K562 (cell line): ENCODE data around the gene PTCH1. TPM values are rescaled to one million over a fixed set of nuclear protein-coding genes. Genes with fewer than 3 reads are reported as not detected.

Experiments
- CREM ChIP-seq: IDR thresholded peaks from 2 replicates; pipeline ENCODE4 v1.6.1; 2014; ENCODE audit warnings: antibody characterized with exemption, low read depth
- DPF2 ChIP-seq: fragments of 450-650 bp; IDR thresholded peaks from 2 replicates; pipeline ENCODE4 v1.6.1; 2016
- ETV6 ChIP-seq, 3 experiments: fragments of 150-350 bp in 1 of 3; sonication (generic) in 1 of 3; formaldehyde crosslinking in 1 of 3; IDR thresholded peaks; 2 replicates each; pipeline versions ENCODE4 v1.6.1 to v1.8.0; 2014 to 2022; ENCODE audit warnings: borderline replicate concordance in 2 of 3, low read depth in 2 of 3, antibody characterized with exemption in 1 of 3, low read length in 1 of 3, mild to moderate bottlenecking in 1 of 3, missing genetic modification reagents in 1 of 3
- FOXA1 ChIP-seq: fragments of 450-650 bp; IDR thresholded peaks from 2 replicates; pipeline ENCODE4 v1.6.1; 2016; ENCODE audit warnings: mild to moderate bottlenecking, borderline replicate concordance
- KAT8 ChIP-seq: fragments of 450-650 bp; IDR thresholded peaks from 2 replicates; pipeline ENCODE4 v1.6.1; 2016; ENCODE audit warnings: low read depth, mild to moderate bottlenecking
- NCOA1 ChIP-seq: fragments of 450-650 bp; IDR thresholded peaks from 2 replicates; pipeline ENCODE4 v1.6.1; 2016; ENCODE audit warnings: low read depth
- NCOA2 ChIP-seq, 2 experiments: fragments of 450-650 bp; IDR thresholded peaks; 2 replicates each; pipeline ENCODE4 v1.6.1; 2018; ENCODE audit warnings: mild to moderate bottlenecking in 2 of 2, moderate library complexity in 1 of 2; ENCODE audit not compliant: partially characterized antibody in 2 of 2
- NFIC ChIP-seq: fragments of 450-650 bp; IDR thresholded peaks from 2 replicates; pipeline ENCODE4 v1.6.1; 2017; ENCODE audit warnings: mild to moderate bottlenecking, inconsistent platforms
- OTX1 ChIP-seq: fragments of 450-650 bp; formaldehyde crosslinking; IDR thresholded peaks from 2 replicates; pipeline ENCODE4 v1.4.0; 2022; ENCODE audit warnings: mild to moderate bottlenecking
- PCBP1 ChIP-seq: fragments of 200-400 bp; formaldehyde crosslinking; IDR thresholded peaks from 2 replicates; pipeline ENCODE4 v1.6.1; 2018; ENCODE audit warnings: mild to moderate bottlenecking, low read depth, low read length; ENCODE audit not compliant: poor library complexity, severe bottlenecking
- SETDB1 ChIP-seq: IDR thresholded peaks from one replicate; pipeline ENCODE4 v1.6.1; 2012; ENCODE audit warnings: low read length, control low read depth, inconsistent platforms
- ZC3H4 ChIP-seq: sonication (generic); formaldehyde crosslinking; IDR thresholded peaks from 2 replicates; pipeline ENCODE4 v1.9.0; 2021; ENCODE audit warnings: missing genetic modification reagents, borderline replicate concordance
- ZFP1 ChIP-seq: fragments of 450-650 bp; formaldehyde crosslinking; IDR thresholded peaks from 2 replicates; pipeline ENCODE4 v1.4.0; 2020; ENCODE audit warnings: mild to moderate bottlenecking, mixed read lengths
- ZNF347 ChIP-seq: fragments of 450-650 bp; formaldehyde crosslinking; IDR thresholded peaks from 2 replicates; pipeline ENCODE4 v1.4.0; 2020; ENCODE audit warnings: low read depth, mild to moderate bottlenecking, moderate library complexity
- ZNF699 ChIP-seq: fragments of 250-450 bp; sonication (Bioruptor Pico); IDR thresholded peaks from 2 replicates; pipeline ENCODE4 v1.8.0; 2021; ENCODE audit warnings: mild to moderate bottlenecking, moderate library complexity; ENCODE audit not compliant: insufficient replicate concordance
- ZNF785 ChIP-seq: fragments of 250-450 bp; sonication (Bioruptor Pico); IDR thresholded peaks from 2 replicates; pipeline ENCODE4 v1.4.0; 2020; ENCODE audit warnings: mild to moderate bottlenecking
- ZNF830 ChIP-seq: fragments of 250-450 bp; sonication (Bioruptor Pico); IDR thresholded peaks from 2 replicates; pipeline ENCODE4 v1.5.0; 2021; ENCODE audit warnings: mild to moderate bottlenecking
- polyA plus RNA-seq, 8 experiments: library from polyadenylated mRNA; depleted of rRNA in 4 of 8; stranded (reverse) in 5 of 8; unstranded in 3 of 8; fragments of >200 nt; fragmentation: Nextera tagmentation in 2 of 8; fragmentation: Illumina TruSeq in 1 of 8; extraction: Ambion mirVana in 2 of 8; extraction: Trizol in 1 of 8; gene quantifications; 2 replicates each; pipeline versions ENCODE4 v1.2.1 to v1.2.3, GENCODE V29; 2011 to 2014; ENCODE audit warnings: inconsistent platforms in 1 of 8, missing spikeins in 1 of 8
- total RNA-seq, 7 experiments: library from RNA; depleted of rRNA in 6 of 7; stranded (reverse); fragments of >200 nt in 6 of 7; fragmentation: Illumina TruSeq in 2 of 7; extraction: Trizol in 2 of 7; gene quantifications; 2 replicates each; pipeline versions ENCODE4 v1.2.1 to v1.2.3, GENCODE V29; 2011 to 2021; ENCODE audit warnings: low replicate concordance in 1 of 7
- TF ChIP-seq, protein P1 (sequence below): fragments of 250-450 bp; sonication (Bioruptor Pico); IDR thresholded peaks from 2 replicates; pipeline ENCODE4 v1.5.0; 2021
- TF ChIP-seq, protein P2 (sequence below): fragments of 450-650 bp; formaldehyde crosslinking; IDR thresholded peaks from 2 replicates; pipeline ENCODE4 v1.4.0; 2022; ENCODE audit warnings: missing genetic modification characterization
- TF ChIP-seq, protein P3 (sequence below): fragments of 250-450 bp; sonication (Bioruptor Pico); IDR thresholded peaks from 2 replicates; pipeline ENCODE4 v1.8.0; 2021; ENCODE audit warnings: moderate library complexity, mild to moderate bottlenecking, inconsistent platforms
- TF ChIP-seq, protein P4 (sequence below): sonication (generic); formaldehyde crosslinking; IDR thresholded peaks from 2 replicates; pipeline ENCODE4 v1.8.0; 2022; ENCODE audit warnings: missing genetic modification reagents, mild to moderate bottlenecking, moderate library complexity, borderline replicate concordance
- TF ChIP-seq, protein P5 (sequence below), 2 experiments: fragments of 450-650 bp; conservative IDR thresholded peaks; 2 replicates each; pipeline ENCODE4 v1.6.1; 2017; ENCODE audit warnings: mild to moderate bottlenecking in 2 of 2, moderate library complexity in 2 of 2

The PTCH1 gene
- total and polyA plus RNA-seq, 9 of the 15 experiments (the other 6 are each of a cell fraction or from before 2014, with no cell fraction given): 0.70 to 9.9 (median 3.8) TPM

DNA sequence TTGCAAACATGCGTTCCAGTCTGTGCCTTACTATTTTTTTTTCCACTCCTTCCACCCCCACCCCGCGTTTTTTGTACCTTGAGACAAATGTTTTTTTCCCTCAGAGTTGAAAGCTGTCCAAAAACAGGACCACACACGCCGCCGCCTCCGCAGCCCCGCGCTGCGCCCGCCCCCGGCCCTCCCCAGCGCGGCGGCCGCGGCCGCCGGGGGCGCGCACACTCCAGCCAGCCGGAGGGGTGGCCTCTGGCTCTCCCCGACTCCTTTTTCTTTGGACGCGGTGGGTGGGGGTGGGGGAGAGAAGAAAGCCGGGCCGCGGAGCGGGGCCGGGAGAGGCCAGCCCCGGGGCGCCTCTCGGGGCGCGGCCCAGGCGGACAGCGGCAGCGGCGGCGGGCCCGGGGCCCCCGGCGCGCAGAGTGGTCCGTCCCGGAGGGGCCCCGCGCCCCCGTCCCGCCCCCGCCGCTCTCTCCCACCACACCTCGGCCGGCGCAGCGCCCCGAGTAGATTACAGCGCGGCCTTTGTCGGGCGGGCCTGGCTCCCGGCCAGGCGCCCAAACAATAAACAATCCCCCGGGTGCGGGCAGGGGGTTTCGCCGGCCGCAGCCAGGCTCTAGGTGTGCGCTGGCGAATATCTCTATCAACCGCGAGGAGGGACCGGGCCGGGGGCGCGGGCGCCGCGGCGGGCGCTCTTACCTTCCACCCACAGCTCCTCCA, 10.9 kb downstream of the PTCH1 start (continued):
- TF ChIP-seq SETDB1 (no peak), ZNF347 (CRISPR knock-in tag) (no peak), NCOA2 (IDR thresholded peaks at IDR 0.05; ENCODE audit: partially characterized antibody in 2 of 2) (no peak), ZFP1 (CRISPR knock-in tag) (no peak), FOXA1 (no peak), ZNF699 (no peak), CREM (0 out of 2 replicates have a peak, but pooled peaks have one; percentile 21), NCOA1 (no peak), ZNF785 (CRISPR knock-in tag) (no peak), KAT8 (no peak), ETV6 (IDR thresholded peaks at IDR 0.05; ENCODE audit: borderline replicate concordance in 1 of 2, low read depth in 2 of 2, low read length in 1 of 2) (no peak), ETV6 (CRISPR knock-in tag; IDR thresholded peaks at IDR 0.05; ENCODE audit: borderline replicate concordance) (no peak), ZC3H4 (CRISPR knock-in tag) (no peak), ZNF830 (no peak), PCBP1 (peak; percentile 69), OTX1 (CRISPR knock-in tag) (no peak), NFIC (peak; percentile 95), DPF2 (no peak; the same call in 1 of the 2 replicates)
- TF ChIP-seq, protein P1, sequence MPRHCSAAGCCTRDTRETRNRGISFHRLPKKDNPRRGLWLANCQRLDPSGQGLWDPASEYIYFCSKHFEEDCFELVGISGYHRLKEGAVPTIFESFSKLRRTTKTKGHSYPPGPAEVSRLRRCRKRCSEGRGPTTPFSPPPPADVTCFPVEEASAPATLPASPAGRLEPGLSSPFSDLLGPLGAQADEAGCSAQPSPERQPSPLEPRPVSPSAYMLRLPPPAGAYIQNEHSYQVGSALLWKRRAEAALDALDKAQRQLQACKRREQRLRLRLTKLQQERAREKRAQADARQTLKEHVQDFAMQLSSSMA (CRISPR knock-in tag): no peak
- TF ChIP-seq, protein P2, sequence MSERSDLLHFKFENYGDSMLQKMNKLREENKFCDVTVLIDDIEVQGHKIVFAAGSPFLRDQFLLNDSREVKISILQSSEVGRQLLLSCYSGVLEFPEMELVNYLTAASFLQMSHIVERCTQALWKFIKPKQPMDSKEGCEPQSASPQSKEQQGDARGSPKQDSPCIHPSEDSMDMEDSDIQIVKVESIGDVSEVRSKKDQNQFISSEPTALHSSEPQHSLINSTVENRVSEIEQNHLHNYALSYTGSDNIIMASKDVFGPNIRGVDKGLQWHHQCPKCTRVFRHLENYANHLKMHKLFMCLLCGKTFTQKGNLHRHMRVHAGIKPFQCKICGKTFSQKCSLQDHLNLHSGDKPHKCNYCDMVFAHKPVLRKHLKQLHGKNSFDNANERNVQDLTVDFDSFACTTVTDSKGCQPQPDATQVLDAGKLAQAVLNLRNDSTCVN: no peak
- TF ChIP-seq, protein P3, sequence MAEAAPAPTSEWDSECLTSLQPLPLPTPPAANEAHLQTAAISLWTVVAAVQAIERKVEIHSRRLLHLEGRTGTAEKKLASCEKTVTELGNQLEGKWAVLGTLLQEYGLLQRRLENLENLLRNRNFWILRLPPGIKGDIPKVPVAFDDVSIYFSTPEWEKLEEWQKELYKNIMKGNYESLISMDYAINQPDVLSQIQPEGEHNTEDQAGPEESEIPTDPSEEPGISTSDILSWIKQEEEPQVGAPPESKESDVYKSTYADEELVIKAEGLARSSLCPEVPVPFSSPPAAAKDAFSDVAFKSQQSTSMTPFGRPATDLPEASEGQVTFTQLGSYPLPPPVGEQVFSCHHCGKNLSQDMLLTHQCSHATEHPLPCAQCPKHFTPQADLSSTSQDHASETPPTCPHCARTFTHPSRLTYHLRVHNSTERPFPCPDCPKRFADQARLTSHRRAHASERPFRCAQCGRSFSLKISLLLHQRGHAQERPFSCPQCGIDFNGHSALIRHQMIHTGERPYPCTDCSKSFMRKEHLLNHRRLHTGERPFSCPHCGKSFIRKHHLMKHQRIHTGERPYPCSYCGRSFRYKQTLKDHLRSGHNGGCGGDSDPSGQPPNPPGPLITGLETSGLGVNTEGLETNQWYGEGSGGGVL: no peak
- TF ChIP-seq, protein P4, sequence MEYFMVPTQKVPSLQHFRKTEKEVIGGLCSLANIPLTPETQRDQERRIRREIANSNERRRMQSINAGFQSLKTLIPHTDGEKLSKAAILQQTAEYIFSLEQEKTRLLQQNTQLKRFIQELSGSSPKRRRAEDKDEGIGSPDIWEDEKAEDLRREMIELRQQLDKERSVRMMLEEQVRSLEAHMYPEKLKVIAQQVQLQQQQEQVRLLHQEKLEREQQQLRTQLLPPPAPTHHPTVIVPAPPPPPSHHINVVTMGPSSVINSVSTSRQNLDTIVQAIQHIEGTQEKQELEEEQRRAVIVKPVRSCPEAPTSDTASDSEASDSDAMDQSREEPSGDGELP (CRISPR knock-in tag): no peak
- TF ChIP-seq, protein P5, sequence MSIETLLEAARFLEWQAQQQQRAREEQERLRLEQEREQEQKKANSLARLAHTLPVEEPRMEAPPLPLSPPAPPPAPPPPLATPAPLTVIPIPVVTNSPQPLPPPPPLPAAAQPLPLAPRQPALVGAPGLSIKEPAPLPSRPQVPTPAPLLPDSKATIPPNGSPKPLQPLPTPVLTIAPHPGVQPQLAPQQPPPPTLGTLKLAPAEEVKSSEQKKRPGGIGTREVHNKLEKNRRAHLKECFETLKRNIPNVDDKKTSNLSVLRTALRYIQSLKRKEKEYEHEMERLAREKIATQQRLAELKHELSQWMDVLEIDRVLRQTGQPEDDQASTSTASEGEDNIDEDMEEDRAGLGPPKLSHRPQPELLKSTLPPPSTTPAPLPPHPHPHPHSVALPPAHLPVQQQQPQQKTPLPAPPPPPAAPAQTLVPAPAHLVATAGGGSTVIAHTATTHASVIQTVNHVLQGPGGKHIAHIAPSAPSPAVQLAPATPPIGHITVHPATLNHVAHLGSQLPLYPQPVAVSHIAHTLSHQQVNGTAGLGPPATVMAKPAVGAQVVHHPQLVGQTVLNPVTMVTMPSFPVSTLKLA (conservative IDR thresholded peaks at IDR 0.05): peak; percentile 46 to 52; a peak in 1 of 4 replicates
